HepG2 (cell line): Measurements from ENCODE around the gene LRIT1. TPM values are rescaled to one million over a fixed set of nuclear protein-coding genes. Genes with fewer than 3 reads are reported as not detected.

Experiments
- ATAC-seq: fragments of 200-7000 bp; cut with Tn5 transposase; 3 replicates; pipeline ENCODE4 v1.9.1; 2020; ENCODE audit warnings: mild to moderate bottlenecking, moderate library complexity
- BruUV-seq: library from RNA; stranded (reverse); fragments of 400-500 nt; replicated peaks from 2 replicates; lab custom pipeline; 2021; lab: Mats Ljungman, UMichigan
- CTCF ChIA-PET: fragments of 300-600 bp; formaldehyde crosslinking; extraction: SDS; loops from one replicate; lab custom pipeline; 2021; ENCODE audit warnings: low total read pairs, inconsistent platforms, low intra/inter-chr PET ratio; lab: Yijun Ruan, JAX
- POLR2A ChIA-PET: fragments of 350-600 bp; sonication (Branson Sonifier 250); formaldehyde crosslinking; loops from one replicate; lab custom pipeline; 2020; ENCODE audit warnings: antibody characterized with exemption, inconsistent platforms; lab: Yijun Ruan, JAX
- DNase-seq: peaks from one replicate; pipeline ENCODE4 v3.0.0-alpha.2; 2015; ENCODE audit warnings: low spot score
- FAIRE-seq: peaks from 3 replicates; lab custom pipeline; 2011; peaks lifted over from hg19 to GRCh38; lab: Jason Lieb, UNC
- H2AFZ ChIP-seq: one replicate; pipeline ENCODE4 v1.6.1; 2011; ENCODE audit warnings: low read length, inconsistent platforms
- H3K27ac ChIP-seq: fragments of 300-600 bp; 3 replicates; pipeline ENCODE4 v1.8.0; 2011; ENCODE audit warnings: mixed run types, mild to moderate bottlenecking, mixed read lengths, low read length, inconsistent platforms; ENCODE audit not compliant: insufficient read depth; ENCODE audit errors: extremely low read length
- H3K27me3 ChIP-seq, 2 experiments: fragments of 200-600 bp in 1 of 2; 2 replicates in 1 of 2; 3 replicates in 1 of 2; pipeline versions ENCODE4 v1.6.0 to v1.8.0; 2011; ENCODE audit warnings: low read length in 2 of 2, mild to moderate bottlenecking in 2 of 2, moderate library complexity in 2 of 2, inconsistent platforms in 1 of 2; ENCODE audit not compliant: insufficient read depth in 2 of 2, control insufficient read depth in 1 of 2
- H3K36me3 ChIP-seq, 2 experiments: fragments of 200-600 bp in 1 of 2; replicated peaks in 1 of 2; 2 replicates in 1 of 2; 3 replicates in 1 of 2; pipeline versions ENCODE4 v1.5.1 to v1.8.0; 2011; ENCODE audit warnings: low read length in 2 of 2, inconsistent platforms in 1 of 2; ENCODE audit not compliant: insufficient read depth in 2 of 2, control insufficient read depth in 1 of 2
- H3K4me1 ChIP-seq: 2 replicates; pipeline ENCODE4 v1.5.1; 2012; ENCODE audit warnings: low read length, inconsistent platforms; ENCODE audit not compliant: insufficient read depth
- H3K4me2 ChIP-seq: 2 replicates; pipeline ENCODE4 v1.6.0; 2011; ENCODE audit warnings: low read depth, low read length, inconsistent platforms
- H3K4me3 ChIP-seq, 3 experiments: fragments of 200-600 bp in 1 of 3; sonication (generic), shearing (Covaris generic) in 1 of 3; replicated peaks in 1 of 3; 2 replicates each; pipeline ENCODE4 v1.5.1; 2011 to 2016; ENCODE audit warnings: low read length in 3 of 3, inconsistent platforms in 2 of 3, low read depth in 2 of 3, mild to moderate bottlenecking in 2 of 3, control low read depth in 1 of 3, mixed read lengths in 1 of 3; ENCODE audit not compliant: insufficient read depth in 1 of 3
- H3K79me2 ChIP-seq: one replicate; pipeline ENCODE4 v1.6.1; 2011; ENCODE audit warnings: low read length, inconsistent platforms; ENCODE audit not compliant: insufficient read depth
- H3K9ac ChIP-seq: 2 replicates; pipeline ENCODE4 v1.6.0; 2011; ENCODE audit warnings: mild to moderate bottlenecking, low read depth, low read length, inconsistent platforms; ENCODE audit not compliant: insufficient read depth
- H3K9me3 ChIP-seq: 2 replicates; pipeline ENCODE4 v1.5.1; 2012; ENCODE audit warnings: mild to moderate bottlenecking, low read length
- H4K20me1 ChIP-seq: 2 replicates; pipeline ENCODE4 v1.6.0; 2011; ENCODE audit warnings: inconsistent platforms, mild to moderate bottlenecking, low read length, moderate library complexity; ENCODE audit not compliant: insufficient read depth
- CHCHD3 ChIP-seq: sonication (generic); formaldehyde crosslinking; IDR thresholded peaks from 2 replicates; pipeline ENCODE4 v1.8.0; 2022; ENCODE audit warnings: mild to moderate bottlenecking, missing genetic modification reagents, moderate library complexity
- KLF11 ChIP-seq: IDR thresholded peaks from 2 replicates; pipeline ENCODE4 v1.6.1; 2016; ENCODE audit warnings: missing compliant biosample characterization
- MED8 ChIP-seq: sonication (generic); formaldehyde crosslinking; IDR thresholded peaks from 2 replicates; pipeline ENCODE4 v1.8.1; 2023; ENCODE audit warnings: mild to moderate bottlenecking, missing genetic modification reagents; ENCODE audit not compliant: insufficient replicate concordance
- MXI1 ChIP-seq: IDR thresholded peaks from 3 replicates; pipeline ENCODE4 v1.6.1; 2012; ENCODE audit warnings: low read depth, low read length, inconsistent platforms, borderline replicate concordance
- NR1H2 ChIP-seq: sonication (generic); formaldehyde crosslinking; IDR thresholded peaks from 2 replicates; pipeline ENCODE4 v1.8.1; 2022; ENCODE audit warnings: low read depth, missing genetic modification reagents, borderline replicate concordance
- PAXIP1 ChIP-seq: sonication (generic); formaldehyde crosslinking; conservative IDR thresholded peaks from 2 replicates; pipeline ENCODE4 v1.4.0; 2020; ENCODE audit warnings: mild to moderate bottlenecking, missing genetic modification reagents, moderate library complexity
- ZC3H4 ChIP-seq: sonication (generic); formaldehyde crosslinking; IDR thresholded peaks from 2 replicates; pipeline ENCODE4 v1.4.0; 2020; ENCODE audit warnings: missing genetic modification reagents, borderline replicate concordance
- ZFP91 ChIP-seq: sonication (generic); formaldehyde crosslinking; IDR thresholded peaks from 2 replicates; pipeline ENCODE4 v1.9.0; 2022; ENCODE audit warnings: missing genetic modification reagents, mild to moderate bottlenecking, borderline replicate concordance
- ZFY ChIP-seq: sonication (generic); formaldehyde crosslinking; IDR thresholded peaks from 2 replicates; pipeline ENCODE4 v1.4.0; 2020; ENCODE audit warnings: missing genetic modification reagents
- ZKSCAN5 ChIP-seq: sonication (generic); formaldehyde crosslinking; IDR thresholded peaks from 2 replicates; pipeline ENCODE4 v1.5.1; 2020; ENCODE audit warnings: mild to moderate bottlenecking, missing genetic modification reagents
- ZNF280D ChIP-seq: sonication (generic); formaldehyde crosslinking; IDR thresholded peaks from 2 replicates; pipeline ENCODE4 v1.5.1; 2020; ENCODE audit warnings: mild to moderate bottlenecking, missing genetic modification reagents
- ZNF574 ChIP-seq: sonication (generic); formaldehyde crosslinking; IDR thresholded peaks from 2 replicates; pipeline ENCODE4 v1.4.0; 2020; ENCODE audit warnings: missing genetic modification reagents
- ZNF598 ChIP-seq: sonication (generic); formaldehyde crosslinking; IDR thresholded peaks from 2 replicates; pipeline ENCODE4 v1.5.1; 2020; ENCODE audit warnings: mild to moderate bottlenecking, missing genetic modification reagents, borderline replicate concordance
- ZSCAN22 ChIP-seq: sonication (generic); formaldehyde crosslinking; IDR thresholded peaks from 2 replicates; pipeline ENCODE4 v1.4.0; 2020; ENCODE audit warnings: mild to moderate bottlenecking, missing genetic modification reagents
- WGBS: methylation state at CpG from one replicate; pipeline ENCODE4 v1.1.6; 2017; ENCODE audit warnings: low lambda C conversion rate; 5-methylcytosine and 5-hydroxymethylcytosine counted together
- in situ Hi-C: cut with HindIII; loops from 2 replicates; pipeline ENCODE4 v1.10.0; 2017; ENCODE audit warnings: low pct_unique_long_range_greater_than_20kb; ENCODE audit not compliant: extremely low pct_ligation_motif_present
- intact Hi-C: fragments of 100-400 bp; cut with micrococcal nuclease; formaldehyde crosslinking; loops from one replicate; pipeline ENCODE4 v1.10.0; 2022; ENCODE audit not compliant: unreplicated experiment
- polyA plus RNA-seq, 8 experiments: library from polyadenylated mRNA; depleted of rRNA in 3 of 8; stranded (reverse) in 7 of 8; unstranded in 1 of 8; fragments of >200 nt; fragmentation: Illumina TruSeq in 4 of 8; extraction: Trizol in 4 of 8; gene quantifications; 2 replicates each; pipeline versions ENCODE4 v1.2.1 to v1.2.3, GENCODE V29; 2011 to 2016; ENCODE audit warnings: low read depth in 4 of 8, missing spikeins in 1 of 8, mixed read lengths in 1 of 8; ENCODE audit not compliant: insufficient read depth in 1 of 8
- total RNA-seq, 5 experiments: library from RNA; depleted of rRNA; stranded (reverse); fragments of >200 nt; fragmentation: Illumina TruSeq; extraction: Trizol; gene quantifications; 2 replicates each; pipeline ENCODE4 v1.2.3, GENCODE V29; 2016; ENCODE audit warnings: low read depth in 1 of 5

Gene LRIT1
- total and polyA plus RNA-seq, 2 of the 13 experiments (the other 11 are each of a cell fraction or from before 2014, with no cell fraction given): not detected

GRCh38 chr10:84216834-84217233 is 24.5 kb downstream of the LRIT1 start:
- no TSS peak for BruUV-seq
- Histone ChIP-seq H3K27ac (no peak overlapping the region), H2AFZ (no peak overlapping the region), H3K4me1 (no peaks in the 10 kb centered on the region), H4K20me1 (no peaks in the 10 kb centered on the region), H3K27me3 (no peaks in the 10 kb centered on the region), H3K4me3 (no peak overlapping the region), H3K9me3 (peaks cover 6% of the 10 kb centered on the region; the same call in 1 of the 2 replicates), H3K4me2 (no peak overlapping the region), H3K36me3 (no peaks in the 10 kb centered on the region), H3K79me2 (no peaks in the 10 kb centered on the region), H3K9ac (no peak overlapping the region)
- 9% methylated on average over 5 of the region's 9 CpGs for WGBS
- CTCF ChIA-PET: no interaction called here
- POLR2A ChIA-PET: no interaction called here
- DNase-seq (no peak), ATAC-seq (no peak), FAIRE-seq (no peak)
- intact Hi-C loops (no loop called here), in situ Hi-C loops (no loop called here)
- TF ChIP-seq MED8 (CRISPR knock-in tag) (no peak), NR1H2 (no peak), ZKSCAN5 (CRISPR knock-in tag) (no peak), ZSCAN22 (CRISPR knock-in tag) (no peak), ZFP91 (CRISPR knock-in tag) (no peak), CHCHD3 (CRISPR knock-in tag) (no peak), ZNF280D (CRISPR knock-in tag) (no peak), ZNF574 (no peak), PAXIP1 (CRISPR knock-in tag) (no peak), ZFY (CRISPR knock-in tag) (no peak), ZNF598 (CRISPR knock-in tag) (no peak), KLF11 (CRISPR knock-in tag) (no peak), ZC3H4 (no peak), MXI1 (no peak)
